Muscle layer of duodenum (tissue), 2 donors: ENCODE results near the gene THEMIS.

Source experiments
- H3K27ac ChIP-seq: one replicate; pipeline ENCODE4 v1.7.0; 2013; ENCODE audit warnings: mild to moderate bottlenecking, low read length
- H3K27me3 ChIP-seq: one replicate; pipeline ENCODE4 v1.7.0; 2013; ENCODE audit warnings: low read depth, mild to moderate bottlenecking, control low read depth, low read length
- H3K36me3 ChIP-seq, 2 donors: one replicate each; pipeline ENCODE4 v1.7.0; 2013; ENCODE audit warnings: low read length in 2 of 2, control low read depth in 1 of 2, mild to moderate bottlenecking in 1 of 2; ENCODE audit not compliant: insufficient read depth in 2 of 2, control insufficient read depth in 1 of 2
- H3K4me1 ChIP-seq, 2 donors: one replicate each; pipeline ENCODE4 v1.7.0; 2013; ENCODE audit warnings: low read length in 2 of 2, mild to moderate bottlenecking in 2 of 2, control low read depth in 1 of 2, moderate library complexity in 1 of 2; ENCODE audit not compliant: insufficient read depth in 2 of 2, control insufficient read depth in 1 of 2
- H3K4me3 ChIP-seq, 2 donors: one replicate each; pipeline ENCODE4 v1.7.0; 2013; ENCODE audit warnings: low read length in 2 of 2, low read depth in 1 of 2, mild to moderate bottlenecking in 1 of 2
- H3K9me3 ChIP-seq, 2 donors: one replicate each; pipeline ENCODE4 v1.7.0; 2013; ENCODE audit warnings: low read length in 2 of 2, control low read depth in 1 of 2, mild to moderate bottlenecking in 1 of 2; ENCODE audit not compliant: control insufficient read depth in 1 of 2
- donor health status: healthy.

The THEMIS gene

GRCh38 chr6:127900935-127901334 is at the start of gene THEMIS:
TSS of gene THEMIS (minus strand) at chr6:127901058. CDS start at chr6:127900932, 126 bp downstream.
- no peaks in the 10 kb centered on the region for H3K4me1 ChIP-seq
- H3K9me3 ChIP-seq, result peaks cover 0 to 2% of the 10 kb centered on the region in 2 donors
- no peak within 1 kb of the TSS for H3K4me3 ChIP-seq
- H3K27me3 ChIP-seq, result no peaks in the 10 kb centered on the region
- no peaks in the 10 kb centered on the region for H3K36me3 ChIP-seq
- no peak within 1 kb of the TSS for H3K27ac ChIP-seq

GRCh38 chr6:127949251-127949650 is 48.4 kb upstream of the THEMIS start:
- Histone ChIP-seq H3K4me1 (no peaks in the 10 kb centered on the region), H3K27ac (no peak overlapping the region), H3K36me3 (no peaks in the 10 kb centered on the region), H3K9me3 (peaks cover 0 to 10% of the 10 kb centered on the region in 2 donors), H3K27me3 (no peaks in the 10 kb centered on the region), H3K4me3 (no peak overlapping the region)

GRCh38 chr6:127946388-127946787 is 45.5 kb upstream of the THEMIS start:
- no peaks in the 10 kb centered on the region for H3K36me3 ChIP-seq
- H3K4me3 ChIP-seq, result no peak overlapping the region
- no peaks in the 10 kb centered on the region for H3K27me3 ChIP-seq
- H3K27ac ChIP-seq, result no peak overlapping the region
- no peaks in the 10 kb centered on the region for H3K4me1 ChIP-seq
- peaks cover 0 to 10% of the 10 kb centered on the region in 2 donors for H3K9me3 ChIP-seq

GRCh38 chr6:127945434-127946097 is 44.7 kb upstream of the THEMIS start:
- H3K4me1 ChIP-seq, result no peaks in the 10 kb centered on the region
- H3K27me3 ChIP-seq, result no peaks in the 10 kb centered on the region
- H3K27ac ChIP-seq, result no peak overlapping the region
- no peak overlapping the region for H3K4me3 ChIP-seq
- H3K36me3 ChIP-seq, result no peaks in the 10 kb centered on the region
- H3K9me3 ChIP-seq, result peaks cover 0 to 10% of the 10 kb centered on the region in 2 donors

GRCh38 chr6:127941228-127941627 is 40.4 kb upstream of the THEMIS start:
- no peaks in the 10 kb centered on the region for H3K4me1 ChIP-seq

GRCh38 chr6:127939442-127940066 is 38.7 kb upstream of the THEMIS start:
- Histone ChIP-seq H3K36me3 (no peaks in the 10 kb centered on the region), H3K4me1 (no peaks in the 10 kb centered on the region), H3K9me3 (no peaks in the 10 kb centered on the region), H3K27ac (no peak overlapping the region), H3K4me3 (no peak overlapping the region), H3K27me3 (no peaks in the 10 kb centered on the region)

More at GRCh38 chr6:127941228-127941627, 40.4 kb upstream of the THEMIS start:
- Histone ChIP-seq H3K27me3 (no peaks in the 10 kb centered on the region), H3K4me3 (no peak overlapping the region), H3K27ac (no peak overlapping the region), H3K36me3 (no peaks in the 10 kb centered on the region), H3K9me3 (peaks cover 0 to 1% of the 10 kb centered on the region in 2 donors)

- H3K36me3 ChIP-seq, result no peaks in the 10 kb centered on the region
- no peak overlapping the region for H3K4me3 ChIP-seq
- H3K27me3 ChIP-seq, result no peaks in the 10 kb centered on the region
- no peaks in the 10 kb centered on the region for H3K9me3 ChIP-seq
- H3K4me1 ChIP-seq, result no peaks in the 10 kb centered on the region
- no peak overlapping the region for H3K27ac ChIP-seq
Measured at GRCh38 chr6:127938701-127939100, 37.8 kb upstream of the THEMIS start.

- H3K4me3 ChIP-seq, result no peak overlapping the region
- H3K4me1 ChIP-seq, result no peaks in the 10 kb centered on the region
- H3K9me3 ChIP-seq, result peaks cover under 1 to 2% of the 10 kb centered on the region in 2 donors
- H3K36me3 ChIP-seq, result no peaks in the 10 kb centered on the region
- H3K27ac ChIP-seq, result no peak overlapping the region
- H3K27me3 ChIP-seq, result no peaks in the 10 kb centered on the region
Measured at GRCh38 chr6:127937747-127938146, 36.9 kb upstream of the THEMIS start.

GRCh38 chr6:127937102-127937501 is 36.2 kb upstream of the THEMIS start:
- H3K36me3 ChIP-seq, result no peaks in the 10 kb centered on the region
- H3K27me3 ChIP-seq, result no peaks in the 10 kb centered on the region
- peaks cover 4 to 7% of the 10 kb centered on the region in 2 donors for H3K9me3 ChIP-seq
- no peaks in the 10 kb centered on the region for H3K4me1 ChIP-seq
- H3K27ac ChIP-seq, result no peak overlapping the region
- no peak overlapping the region for H3K4me3 ChIP-seq

GRCh38 chr6:127934956-127935355 is 34.1 kb upstream of the THEMIS start:
- H3K27me3 ChIP-seq, result no peaks in the 10 kb centered on the region
- H3K9me3 ChIP-seq, result peaks cover 4 to 7% of the 10 kb centered on the region in 2 donors
- H3K4me3 ChIP-seq, result no peak overlapping the region
- no peaks in the 10 kb centered on the region for H3K4me1 ChIP-seq
- no peaks in the 10 kb centered on the region for H3K36me3 ChIP-seq
- peak overlapping the region; percentile 20 for H3K27ac ChIP-seq

- peaks cover 4 to 7% of the 10 kb centered on the region in 2 donors for H3K9me3 ChIP-seq
- H3K4me1 ChIP-seq, result no peaks in the 10 kb centered on the region
- no peak overlapping the region for H3K4me3 ChIP-seq
- H3K27me3 ChIP-seq, result no peaks in the 10 kb centered on the region
- H3K27ac ChIP-seq, result no peak overlapping the region
- H3K36me3 ChIP-seq, result no peaks in the 10 kb centered on the region
Measured at GRCh38 chr6:127933852-127934840, 33.3 kb upstream of the THEMIS start.
